ENCODE data around the gene NPC1.

NPC1 gene

GRCh38 chr18:23596183-23596582 lies 9.9 kb upstream of the NPC1 start:
- Histone ChIP-seq H3K27ac (replicated peaks; ENCODE audit: low read length) (no peak overlapping the region), H3K79me1 (ENCODE audit: low read depth, low read length) (no peaks in the 10 kb centered on the region), H3K4me1 (ENCODE audit: control insufficient read depth in 2 of 2, insufficient read depth in 1 of 2, low read depth in 1 of 2, low read length in 2 of 2) (peaks cover 0 to 1% of the 10 kb centered on the region in 2 donors), H3K4ac (ENCODE audit: low read length) (no peak overlapping the region), H3K14ac (ENCODE audit: low read length) (no peak overlapping the region), H4K8ac (ENCODE audit: low read depth, low read length) (no peak overlapping the region), H3K27me3 (ENCODE audit: control insufficient read depth in 3 of 3, insufficient read depth in 3 of 3, low read depth in 1 of 3, low read length in 3 of 3) (peaks cover 0 to 13% (median 0%) of the 10 kb centered on the region in 3 experiments), H2BK15ac (ENCODE audit: low read length) (no peak overlapping the region), H2BK12ac (ENCODE audit: low read length) (no peak overlapping the region), H3K4me3 (ENCODE audit: low read length in 2 of 2) (no peak overlapping the region), H3K9me3 (replicated peaks in 1 of 2; ENCODE audit: control insufficient read depth in 2 of 2, insufficient read depth in 1 of 2, low read depth in 1 of 2, low read length in 2 of 2) (no peaks in the 10 kb centered on the region), H2AFZ (ENCODE audit: low read length) (no peak overlapping the region), H3K23ac (ENCODE audit: low read depth, low read length, poor library complexity) (no peak overlapping the region), H2AK5ac (ENCODE audit: low read depth, low read length) (no peak overlapping the region), H4K91ac (ENCODE audit: low read depth, low read length, poor library complexity) (no peak overlapping the region), H2BK120ac (ENCODE audit: low read depth, low read length) (no peak overlapping the region), H3K9ac (ENCODE audit: low read depth, low read length, poor library complexity) (no peak overlapping the region), H3K18ac (ENCODE audit: low read length) (no peak overlapping the region), H3K36me3 (replicated peaks in 1 of 2; ENCODE audit: control insufficient read depth in 2 of 2, insufficient read depth in 2 of 2, low read length in 2 of 2) (no peaks in the 10 kb centered on the region), H3K4me2 (ENCODE audit: insufficient read depth, low read length, poor library complexity, severe bottlenecking) (no peak overlapping the region), H2BK5ac (ENCODE audit: low read length) (no peak overlapping the region)
- WGBS, 2 donors (ENCODE audit: extremely low coverage in 2 of 2, insufficient read length in 2 of 2, insufficient replicate concordance in 1 of 2), result no CpG with 5 or more reads among the region's 7 CpGs
- no peak for DNase-seq (ENCODE audit: low spot score)

- H2BK12ac ChIP-seq (ENCODE audit: low read length), result no peak overlapping the region
- no peaks in the 10 kb centered on the region for H3K36me3 ChIP-seq (replicated peaks in 1 of 2; ENCODE audit: control insufficient read depth in 2 of 2, insufficient read depth in 2 of 2, low read length in 2 of 2)
- no peak overlapping the region for H2BK120ac ChIP-seq (ENCODE audit: low read depth, low read length)
- H4K8ac ChIP-seq (ENCODE audit: low read depth, low read length), result no peak overlapping the region
- peaks cover 0 to 13% (median 0%) of the 10 kb centered on the region in 3 experiments for H3K27me3 ChIP-seq (ENCODE audit: control insufficient read depth in 3 of 3, insufficient read depth in 3 of 3, low read depth in 1 of 3, low read length in 3 of 3)
- WGBS, 2 donors (ENCODE audit: extremely low coverage in 2 of 2, insufficient read length in 2 of 2, insufficient replicate concordance in 1 of 2), result no CpG with 5 or more reads among the region's 7 CpGs
- no peak overlapping the region for H3K23ac ChIP-seq (ENCODE audit: low read depth, low read length, poor library complexity)
- H2AK5ac ChIP-seq (ENCODE audit: low read depth, low read length), result no peak overlapping the region
- no peaks in the 10 kb centered on the region for H3K9me3 ChIP-seq (replicated peaks in 1 of 2; ENCODE audit: control insufficient read depth in 2 of 2, insufficient read depth in 1 of 2, low read depth in 1 of 2, low read length in 2 of 2)
- H3K18ac ChIP-seq (ENCODE audit: low read length), result no peak overlapping the region
- H3K9ac ChIP-seq (ENCODE audit: low read depth, low read length, poor library complexity), result no peak overlapping the region
- H3K4ac ChIP-seq (ENCODE audit: low read length), result no peak overlapping the region
- no peak overlapping the region for H3K4me3 ChIP-seq (ENCODE audit: low read length in 2 of 2)
- no peak overlapping the region for H2BK15ac ChIP-seq (ENCODE audit: low read length)
- no peak for DNase-seq (ENCODE audit: low spot score)
- no peak overlapping the region for H2AFZ ChIP-seq (ENCODE audit: low read length)
- no peak overlapping the region for H3K4me2 ChIP-seq (ENCODE audit: insufficient read depth, low read length, poor library complexity, severe bottlenecking)
- no peak overlapping the region for H2BK5ac ChIP-seq (ENCODE audit: low read length)
- no peak overlapping the region for H3K27ac ChIP-seq (replicated peaks; ENCODE audit: low read length)
- H3K79me1 ChIP-seq (ENCODE audit: low read depth, low read length), result no peaks in the 10 kb centered on the region
- no peak overlapping the region for H4K91ac ChIP-seq (ENCODE audit: low read depth, low read length, poor library complexity)
- peaks cover 0 to 1% of the 10 kb centered on the region in 2 donors for H3K4me1 ChIP-seq (ENCODE audit: control insufficient read depth in 2 of 2, insufficient read depth in 1 of 2, low read depth in 1 of 2, low read length in 2 of 2)
- H3K14ac ChIP-seq (ENCODE audit: low read length), result no peak overlapping the region
Measured at GRCh38 chr18:23595591-23595990, 9.3 kb upstream of the NPC1 start.

- H3K4me2 ChIP-seq (ENCODE audit: insufficient read depth, low read length, poor library complexity, severe bottlenecking), result no peak overlapping the region
- H3K4me1 ChIP-seq (ENCODE audit: control insufficient read depth in 2 of 2, insufficient read depth in 1 of 2, low read depth in 1 of 2, low read length in 2 of 2), result peaks cover 0 to 3% of the 10 kb centered on the region in 2 donors
- H3K9ac ChIP-seq (ENCODE audit: low read depth, low read length, poor library complexity), result no peak overlapping the region
- no peak overlapping the region for H4K8ac ChIP-seq (ENCODE audit: low read depth, low read length)
- H3K36me3 ChIP-seq (replicated peaks in 1 of 2; ENCODE audit: control insufficient read depth in 2 of 2, insufficient read depth in 2 of 2, low read length in 2 of 2), result no peaks in the 10 kb centered on the region
- H2BK15ac ChIP-seq (ENCODE audit: low read length), result no peak overlapping the region
- DNase-seq (ENCODE audit: low spot score), result no peak
- H3K79me1 ChIP-seq (ENCODE audit: low read depth, low read length), result no peaks in the 10 kb centered on the region
- H3K27ac ChIP-seq (replicated peaks; ENCODE audit: low read length), result no peak overlapping the region
- no peak overlapping the region for H2BK120ac ChIP-seq (ENCODE audit: low read depth, low read length)
- no peak overlapping the region for H2BK12ac ChIP-seq (ENCODE audit: low read length)
- H3K4ac ChIP-seq (ENCODE audit: low read length), result no peak overlapping the region
- WGBS, 2 donors (ENCODE audit: extremely low coverage in 2 of 2, insufficient read length in 2 of 2, insufficient replicate concordance in 1 of 2), result no CpG with 5 or more reads among the region's 2 CpGs
- no peak overlapping the region for H4K91ac ChIP-seq (ENCODE audit: low read depth, low read length, poor library complexity)
- no peak overlapping the region for H3K18ac ChIP-seq (ENCODE audit: low read length)
- H3K9me3 ChIP-seq (replicated peaks in 1 of 2; ENCODE audit: control insufficient read depth in 2 of 2, insufficient read depth in 1 of 2, low read depth in 1 of 2, low read length in 2 of 2), result no peaks in the 10 kb centered on the region
- H3K14ac ChIP-seq (ENCODE audit: low read length), result no peak overlapping the region
- H2BK5ac ChIP-seq (ENCODE audit: low read length), result no peak overlapping the region
- H3K4me3 ChIP-seq (ENCODE audit: low read length in 2 of 2), result no peak overlapping the region
- peaks cover 0 to 5% (median 0%) of the 10 kb centered on the region in 3 experiments for H3K27me3 ChIP-seq (ENCODE audit: control insufficient read depth in 3 of 3, insufficient read depth in 3 of 3, low read depth in 1 of 3, low read length in 3 of 3)
- no peak overlapping the region for H2AFZ ChIP-seq (ENCODE audit: low read length)
- H2AK5ac ChIP-seq (ENCODE audit: low read depth, low read length), result no peak overlapping the region
- H3K23ac ChIP-seq (ENCODE audit: low read depth, low read length, poor library complexity), result no peak overlapping the region
Measured at GRCh38 chr18:23593720-23594119, 7.4 kb upstream of the NPC1 start.

GRCh38 chr18:23592911-23593310 lies 6.6 kb upstream of the NPC1 start:
- no peak overlapping the region for H2BK5ac ChIP-seq (ENCODE audit: low read length)
- H3K36me3 ChIP-seq (replicated peaks in 1 of 2; ENCODE audit: control insufficient read depth in 2 of 2, insufficient read depth in 2 of 2, low read length in 2 of 2), result no peaks in the 10 kb centered on the region
- DNase-seq (ENCODE audit: low spot score), result no peak
- H2AFZ ChIP-seq (ENCODE audit: low read length), result no peak overlapping the region
- no peak overlapping the region for H3K4ac ChIP-seq (ENCODE audit: low read length)
- H3K9me3 ChIP-seq (replicated peaks in 1 of 2; ENCODE audit: control insufficient read depth in 2 of 2, insufficient read depth in 1 of 2, low read depth in 1 of 2, low read length in 2 of 2), result no peaks in the 10 kb centered on the region
- WGBS, 2 donors (ENCODE audit: extremely low coverage in 2 of 2, insufficient read length in 2 of 2, insufficient replicate concordance in 1 of 2), result no CpG with 5 or more reads among the region's 2 CpGs
- H3K4me3 ChIP-seq (ENCODE audit: low read length in 2 of 2), result no peak overlapping the region
- no peak overlapping the region for H2BK12ac ChIP-seq (ENCODE audit: low read length)
- H3K14ac ChIP-seq (ENCODE audit: low read length), result no peak overlapping the region
- peaks cover 0 to 7% (median 0%) of the 10 kb centered on the region in 3 experiments for H3K27me3 ChIP-seq (ENCODE audit: control insufficient read depth in 3 of 3, insufficient read depth in 3 of 3, low read depth in 1 of 3, low read length in 3 of 3)
- H3K23ac ChIP-seq (ENCODE audit: low read depth, low read length, poor library complexity), result no peak overlapping the region
- H3K4me1 ChIP-seq (ENCODE audit: control insufficient read depth in 2 of 2, insufficient read depth in 1 of 2, low read depth in 1 of 2, low read length in 2 of 2), result peaks cover 0 to 3% of the 10 kb centered on the region in 2 donors
- no peaks in the 10 kb centered on the region for H3K79me1 ChIP-seq (ENCODE audit: low read depth, low read length)
- no peak overlapping the region for H2BK15ac ChIP-seq (ENCODE audit: low read length)
- no peak overlapping the region for H4K91ac ChIP-seq (ENCODE audit: low read depth, low read length, poor library complexity)
- no peak overlapping the region for H2AK5ac ChIP-seq (ENCODE audit: low read depth, low read length)
- no peak overlapping the region for H3K27ac ChIP-seq (replicated peaks; ENCODE audit: low read length)
- no peak overlapping the region for H3K9ac ChIP-seq (ENCODE audit: low read depth, low read length, poor library complexity)
- no peak overlapping the region for H2BK120ac ChIP-seq (ENCODE audit: low read depth, low read length)
- H4K8ac ChIP-seq (ENCODE audit: low read depth, low read length), result no peak overlapping the region
- no peak overlapping the region for H3K18ac ChIP-seq (ENCODE audit: low read length)
- H3K4me2 ChIP-seq (ENCODE audit: insufficient read depth, low read length, poor library complexity, severe bottlenecking), result no peak overlapping the region

Data from neuronal stem cell (in vitro differentiated cells).